OCI-LY7 (cell line): Measurements from ENCODE around the gene PIEZO1. TPM values are rescaled to one million over a fixed set of nuclear protein-coding genes. Genes with fewer than 3 reads are reported as not detected.

Experiments
- BruUV-seq: library from RNA; stranded (reverse); fragments of 400-500 nt; replicated peaks from 2 replicates; lab custom pipeline; 2021; lab: Mats Ljungman, UMichigan
- CTCF ChIA-PET: fragments of 300-600 bp; sonication (Branson Sonifier 250); formaldehyde crosslinking; loops from one replicate; lab custom pipeline; 2022; ENCODE audit warnings: antibody characterized with exemption; ENCODE audit not compliant: unreplicated experiment; lab: Charles Lee
- POLR2A ChIA-PET: fragments of 300-600 bp; sonication (Branson Sonifier 250); formaldehyde crosslinking; loops from one replicate; lab custom pipeline; 2022; ENCODE audit warnings: antibody characterized with exemption; lab: Charles Lee
- DNase-seq: peaks from one replicate; pipeline ENCODE4 v3.0.0-alpha.2; 2015; ENCODE audit warnings: low spot score
- H2AFZ ChIP-seq: fragments of 200-600 bp; sonication (generic), shearing (Covaris generic); 2 replicates; pipeline ENCODE4 v1.6.1; 2014; ENCODE audit warnings: mild to moderate bottlenecking, antibody characterized with exemption, low read length, moderate library complexity
- H3K27ac ChIP-seq: fragments of 200-600 bp; sonication (generic); 2 replicates; pipeline ENCODE4 v1.5.1; 2014; ENCODE audit warnings: mixed run types, low read depth, mild to moderate bottlenecking, moderate library complexity, low read length, inconsistent platforms; ENCODE audit not compliant: poor library complexity, severe bottlenecking
- H3K36me3 ChIP-seq: fragments of 200-600 bp; sonication (generic); 2 replicates; pipeline ENCODE4 v1.6.1; 2014; ENCODE audit warnings: mild to moderate bottlenecking, antibody characterized with exemption, low read length, moderate library complexity, mixed read lengths; ENCODE audit not compliant: insufficient read depth
- H3K4me1 ChIP-seq: fragments of 200-600 bp; sonication (generic); 2 replicates; pipeline ENCODE4 v1.5.1; 2014; ENCODE audit warnings: mild to moderate bottlenecking, low read length; ENCODE audit not compliant: insufficient read depth, poor library complexity, severe bottlenecking
- H3K4me2 ChIP-seq: fragments of 200-600 bp; sonication (generic); 2 replicates; pipeline ENCODE4 v1.6.1; 2014; ENCODE audit warnings: mild to moderate bottlenecking, low read length
- H3K4me3 ChIP-seq: fragments of 200-600 bp; sonication (generic); 2 replicates; pipeline ENCODE4 v1.5.1; 2014; ENCODE audit warnings: mild to moderate bottlenecking, low read depth, low read length; ENCODE audit not compliant: poor library complexity, severe bottlenecking
- H3K79me2 ChIP-seq: fragments of 200-600 bp; sonication (generic); 2 replicates; pipeline ENCODE4 v1.6.1; 2016; ENCODE audit warnings: low read depth, mild to moderate bottlenecking, low read length, moderate library complexity, mixed read lengths; ENCODE audit not compliant: insufficient read depth
- H3K9me2 ChIP-seq: fragments of 200-600 bp; sonication (generic); 2 replicates; pipeline ENCODE4 v1.6.1; 2016; ENCODE audit warnings: mild to moderate bottlenecking, low read length, mixed read lengths; ENCODE audit not compliant: insufficient read depth
- H3K9me3 ChIP-seq: fragments of 200-600 bp; sonication (generic); 2 replicates; pipeline ENCODE4 v1.6.1; 2014; ENCODE audit warnings: mild to moderate bottlenecking, mixed run types, low read length, mixed read lengths
- H4K20me1 ChIP-seq: fragments of 200-600 bp; sonication (generic); 2 replicates; pipeline ENCODE4 v1.6.1; 2014; ENCODE audit warnings: mild to moderate bottlenecking, antibody characterized with exemption, low read length, moderate library complexity, mixed read lengths; ENCODE audit not compliant: insufficient read depth
- EZH2phosphoT487 ChIP-seq: fragments of 200-600 bp; sonication (generic); IDR thresholded peaks from 2 replicates; pipeline ENCODE4 v1.6.1; 2018; ENCODE audit warnings: low read depth, borderline replicate concordance, mild to moderate bottlenecking, mixed run types, antibody characterized with exemption, low read length, moderate library complexity, mixed read lengths
- intact Hi-C: fragments of 100-400 bp; cut with micrococcal nuclease; formaldehyde crosslinking; loops from one replicate; pipeline ENCODE4 v1.10.0; 2022; ENCODE audit not compliant: unreplicated experiment
- total RNA-seq, 2 experiments: library from RNA; depleted of rRNA in 1 of 2; stranded (reverse); fragments of >200 nt in 1 of 2; shearing (Covaris generic) in 1 of 2; gene quantifications; 2 replicates each; pipeline ENCODE4 v1.2.3, GENCODE V29; 2014 to 2022
- TF ChIP-seq, protein P1 (sequence below): fragments of 200-600 bp; sonication (generic); conservative IDR thresholded peaks from 2 replicates; pipeline ENCODE4 v1.5.1; 2014; ENCODE audit warnings: mild to moderate bottlenecking, antibody characterized with exemption, low read length, moderate library complexity, mixed read lengths

PIEZO1 gene
- total RNA-seq, 2 experiments from 2014 or later: 144 to 154 TPM

DNA sequence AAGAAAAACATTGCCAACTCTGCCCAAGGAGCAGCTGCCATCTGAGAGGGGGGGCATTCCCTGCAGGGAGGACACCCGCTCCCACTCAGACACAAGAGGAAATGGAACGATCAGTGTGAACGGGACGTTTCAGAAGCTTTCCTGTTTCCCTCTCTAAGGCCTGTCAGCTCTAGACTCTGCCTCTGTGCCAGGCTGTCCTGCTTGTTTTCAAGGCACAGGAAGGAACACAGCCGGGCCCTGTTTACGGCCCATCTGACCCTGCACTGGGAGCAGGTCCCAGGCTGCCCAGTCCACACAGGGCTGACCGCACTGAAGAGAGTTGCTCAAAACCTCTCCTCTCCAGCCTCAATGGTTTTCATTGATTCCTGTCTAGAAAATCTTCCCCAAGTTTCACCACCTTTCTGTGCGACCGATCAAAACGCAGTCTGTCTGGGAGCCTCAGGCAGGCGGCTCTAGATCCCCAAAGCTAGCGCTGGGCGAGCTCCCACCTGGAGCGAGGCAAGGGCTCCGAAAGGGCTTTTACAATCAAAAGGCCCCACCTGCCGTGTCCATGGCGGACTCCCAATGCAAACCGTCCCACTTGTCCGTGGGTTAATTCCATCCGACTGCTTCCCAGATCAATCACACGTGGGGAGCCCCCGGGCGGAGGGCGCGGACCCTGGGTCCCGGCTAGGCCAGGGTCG, 1.5 kb downstream of the PIEZO1 start:
- H2AFZ ChIP-seq: no peak overlapping the region
- no peaks in the 10 kb centered on the region for H3K9me3 ChIP-seq
- H3K27ac ChIP-seq: peak overlapping the region; percentile 57
- TSS peak; percentile 47 for BruUV-seq
- H3K36me3 ChIP-seq: no peaks in the 10 kb centered on the region
- ChIA-PET CTCF (interaction anchor here (0.7 kb wide), 1 partner anchor 10 kb away, joined by 5 read pairs; no protein-coding TSS in a partner anchor), POLR2A (interaction anchor here (1.9 kb wide), 1 partner anchor 10 kb away, joined by 9 read pairs; no protein-coding TSS in a partner anchor)
- H3K4me2 ChIP-seq: peak overlapping the region; percentile 86
- intact Hi-C loops: loop anchor here (1.0 to 5.0 kb wide), 3 partner anchors 38 to 121 kb away; partner anchors contain the start of genes CTU2, MVD and RNF166
- H3K4me3 ChIP-seq: peak overlapping the region; percentile 83
- no peaks in the 10 kb centered on the region for H3K9me2 ChIP-seq
- H4K20me1 ChIP-seq: no peaks in the 10 kb centered on the region
- DNase-seq: peak; percentile 51
- peaks cover 45% of the 10 kb centered on the region for H3K4me1 ChIP-seq
- TF ChIP-seq EZH2phosphoT487: no peak
- TF ChIP-seq, protein P1, sequence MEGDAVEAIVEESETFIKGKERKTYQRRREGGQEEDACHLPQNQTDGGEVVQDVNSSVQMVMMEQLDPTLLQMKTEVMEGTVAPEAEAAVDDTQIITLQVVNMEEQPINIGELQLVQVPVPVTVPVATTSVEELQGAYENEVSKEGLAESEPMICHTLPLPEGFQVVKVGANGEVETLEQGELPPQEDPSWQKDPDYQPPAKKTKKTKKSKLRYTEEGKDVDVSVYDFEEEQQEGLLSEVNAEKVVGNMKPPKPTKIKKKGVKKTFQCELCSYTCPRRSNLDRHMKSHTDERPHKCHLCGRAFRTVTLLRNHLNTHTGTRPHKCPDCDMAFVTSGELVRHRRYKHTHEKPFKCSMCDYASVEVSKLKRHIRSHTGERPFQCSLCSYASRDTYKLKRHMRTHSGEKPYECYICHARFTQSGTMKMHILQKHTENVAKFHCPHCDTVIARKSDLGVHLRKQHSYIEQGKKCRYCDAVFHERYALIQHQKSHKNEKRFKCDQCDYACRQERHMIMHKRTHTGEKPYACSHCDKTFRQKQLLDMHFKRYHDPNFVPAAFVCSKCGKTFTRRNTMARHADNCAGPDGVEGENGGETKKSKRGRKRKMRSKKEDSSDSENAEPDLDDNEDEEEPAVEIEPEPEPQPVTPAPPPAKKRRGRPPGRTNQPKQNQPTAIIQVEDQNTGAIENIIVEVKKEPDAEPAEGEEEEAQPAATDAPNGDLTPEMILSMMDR: no peak
- H3K79me2 ChIP-seq: peaks cover 47% of the 10 kb centered on the region; the same call in 1 of the 2 replicates

DNA sequence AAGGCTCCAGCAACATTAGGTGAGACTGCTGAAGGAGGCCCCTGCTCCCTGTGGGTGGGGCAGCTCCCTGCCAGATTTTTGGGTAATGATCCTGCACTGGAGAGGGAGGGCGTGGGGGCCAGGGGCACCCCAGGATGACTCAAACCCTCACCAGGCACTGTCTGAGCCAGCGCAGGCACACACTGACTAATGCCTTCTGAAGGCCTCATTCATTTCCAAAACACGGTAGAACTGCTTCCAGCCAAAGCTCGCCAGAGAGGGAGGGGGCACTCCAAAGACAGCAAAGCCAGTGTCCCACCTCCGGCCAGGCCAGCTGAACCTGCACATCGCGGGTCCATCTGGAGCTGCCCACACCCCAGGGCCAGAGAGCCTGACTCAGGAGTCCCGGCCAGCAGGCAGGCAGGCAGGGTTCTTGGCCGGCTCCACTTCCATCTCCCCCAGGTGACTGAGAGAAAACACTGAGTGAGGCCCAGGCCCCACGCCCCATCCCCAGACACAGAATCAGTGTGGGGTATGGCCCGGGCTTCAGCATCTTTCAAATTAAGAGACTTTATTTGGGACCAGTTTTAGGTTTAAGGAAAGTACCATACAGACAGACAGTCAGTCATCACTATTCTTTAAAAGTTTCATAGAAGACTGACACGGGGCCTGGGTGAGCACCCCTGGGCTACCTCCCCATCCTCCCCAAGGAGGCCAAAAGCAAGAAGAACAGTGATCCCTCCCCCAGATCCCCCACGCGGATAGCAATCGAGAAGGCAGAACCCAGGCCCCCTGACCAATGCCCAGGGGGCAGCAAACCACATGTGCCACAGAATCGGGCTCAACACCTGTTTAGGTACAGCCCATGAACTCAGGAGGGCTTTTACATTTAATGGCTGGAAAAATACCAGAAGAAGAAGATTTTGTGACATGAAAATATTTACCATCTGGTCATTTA, 2.3 kb downstream of the PIEZO1 start:
- ChIA-PET POLR2A (interaction anchor here (0.5 to 1.9 kb wide), 5 partner anchors 11 to 325 kb away, joined by 3 to 9 read pairs (median 4); no protein-coding TSS in a partner anchor), CTCF (interaction anchor here (0.7 kb wide), 1 partner anchor 10 kb away, joined by 5 read pairs; no protein-coding TSS in a partner anchor)
- no peaks in the 10 kb centered on the region for H3K36me3 ChIP-seq
- peaks cover 45% of the 10 kb centered on the region for H3K4me1 ChIP-seq
- no peaks in the 10 kb centered on the region for H3K9me3 ChIP-seq
- H3K27ac ChIP-seq: peak overlapping the region; percentile 57
- no peak overlapping the region for H2AFZ ChIP-seq
- H3K79me2 ChIP-seq: peaks cover 47% of the 10 kb centered on the region; the same call in 1 of the 2 replicates
- DNase-seq: peak; percentile 44
- peak overlapping the region; percentile 83 for H3K4me3 ChIP-seq
- no peaks in the 10 kb centered on the region for H4K20me1 ChIP-seq
- BruUV-seq: no TSS peak
- TF ChIP-seq, protein P1: 0 out of 2 replicates have a peak, but pooled peaks have one; percentile 18
- TF ChIP-seq EZH2phosphoT487: no peak
- no peaks in the 10 kb centered on the region for H3K9me2 ChIP-seq
- intact Hi-C loops: loop anchor here (1.0 to 5.0 kb wide), 3 partner anchors 37 to 120 kb away; partner anchors contain the start of genes CTU2, MVD and RNF166
- peak overlapping the region; percentile 86 for H3K4me2 ChIP-seq
